Ovary (tissue), 10 donors: Measurements from ENCODE around the gene P2RY6. TPM values are rescaled to one million over a fixed set of nuclear protein-coding genes. Genes with fewer than 3 reads are reported as not detected.
A peak's percentile ranks its signal among the peaks of the same experiment; 100 is the strongest.

Experiments used
- DNase-seq, 5 donors: peaks; one replicate each; pipeline ENCODE4 v3.0.0-alpha.2; 2019 to 2020
- H3K27ac ChIP-seq, 2 donors: fragments of 200-600 bp; one replicate each; pipeline versions ENCODE4 v1.5.1 to v1.8.0; 2019 to 2022
- H3K27me3 ChIP-seq: fragments of 200-600 bp; one replicate; pipeline ENCODE4 v1.8.0; 2022
- H3K36me3 ChIP-seq: fragments of 200-600 bp; sonication (generic); one replicate; pipeline ENCODE4 v1.5.1; 2019
- H3K4me1 ChIP-seq: one replicate; pipeline ENCODE4 v1.8.1; 2013; ENCODE audit warnings: mild to moderate bottlenecking, moderate library complexity; ENCODE audit not compliant: insufficient read depth
- H3K4me3 ChIP-seq: fragments of 200-600 bp; sonication (generic); one replicate; pipeline ENCODE4 v1.5.1; 2017
- H3K9me3 ChIP-seq, 2 donors: fragments of 200-600 bp in 1 of 2; sonication (generic) in 1 of 2; one replicate each; pipeline versions ENCODE4 v1.5.1 to v1.8.1; 2013 to 2019; ENCODE audit warnings: mild to moderate bottlenecking in 1 of 2, moderate library complexity in 1 of 2
- EP300 ChIP-seq: sonication (generic); formaldehyde crosslinking; IDR thresholded peaks from one replicate; pipeline ENCODE4 v1.6.1; 2017; ENCODE audit warnings: antibody characterized with exemption
- POLR2A ChIP-seq: fragments of 450-650 bp; IDR thresholded peaks from one replicate; pipeline ENCODE4 v1.6.1; 2017; ENCODE audit warnings: antibody characterized with exemption, mild to moderate bottlenecking, moderate library complexity
- WGBS, 3 donors: extraction: QIAGEN DNeasy Blood & Tissue Kit in 1 of 3; methylation state at CpG; one replicate each; pipeline versions ENCODE4 v1.1.5 to v1.1.7; 2013 to 2017; 5-methylcytosine and 5-hydroxymethylcytosine counted together
- intact Hi-C, 4 donors: fragments of 100-400 bp; cut with DNase I; formaldehyde crosslinking; loops; one replicate each; pipeline versions ENCODE4 v1.11.0 to v1.15.1; 2022 to 2023
- long read RNA-seq, 3 donors: library from polyadenylated mRNA in 2 of 3; unstranded in 2 of 3; transcript quantifications; one replicate each; pipeline ENCODE4 v2.0.0 and lab custom pipeline, GENCODE V29; 2021 to 2026
- polyA plus RNA-seq, 2 donors: library from polyadenylated mRNA; stranded (reverse); fragments of 200-250 nt in 1 of 2; fragments of 350-450 nt in 1 of 2; fragmentation: Illumina TruSeq in 1 of 2; extraction: RNeasy Lipid Tissue Mini Kit (QIAGEN cat#74804) in 1 of 2; gene quantifications; one replicate each; pipeline ENCODE4 v1.2.3, GENCODE V29; 2013 to 2014
- total RNA-seq, 7 donors: library from RNA; depleted of rRNA in 2 of 7; stranded (reverse); fragments of >200 nt in 2 of 7; fragmentation: NEBNext Ultra II Directional in 3 of 7; extraction: Animal tissue kit (Norgen Biotek cat#: 25700) in 3 of 7; gene quantifications; one replicate each; pipeline versions ENCODE4 v1.1.0 to v1.2.4, GENCODE V29; 2016 to 2023
- TF ChIP-seq, protein P1 (sequence below), 3 donors: fragments of 450-650 bp in 2 of 3; fragments of 200-600 bp in 1 of 3; IDR thresholded peaks; one replicate each; pipeline versions ENCODE4 v1.5.1 to v1.8.0; 2016 to 2022; ENCODE audit warnings: antibody characterized with exemption in 3 of 3, mild to moderate bottlenecking in 1 of 3
- donor health status: DM: no; HTN: no; CAD: no; lungs with moderate emphysema.
- donor health status: DM: no; HTN: no; CAD: no.
- donor health status: Bipolar disorder and iron deficiency.
- donor health status: DM: yes; HTN: yes; CAD: no.
- donor health status: DM: no; HTN: no; CAD: no.
- donor health status: DM: yes; HTN: yes; CAD: no.

The P2RY6 gene, protein sequence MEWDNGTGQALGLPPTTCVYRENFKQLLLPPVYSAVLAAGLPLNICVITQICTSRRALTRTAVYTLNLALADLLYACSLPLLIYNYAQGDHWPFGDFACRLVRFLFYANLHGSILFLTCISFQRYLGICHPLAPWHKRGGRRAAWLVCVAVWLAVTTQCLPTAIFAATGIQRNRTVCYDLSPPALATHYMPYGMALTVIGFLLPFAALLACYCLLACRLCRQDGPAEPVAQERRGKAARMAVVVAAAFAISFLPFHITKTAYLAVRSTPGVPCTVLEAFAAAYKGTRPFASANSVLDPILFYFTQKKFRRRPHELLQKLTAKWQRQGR
- total RNA-seq = 1 to 10 TPM in 2 of 7 donors, under 1 TPM in 4, not detected in 1; 0.23 to 1.4 (median 0.62) TPM
- polyA plus RNA-seq = under 1 TPM; 0.57 to 0.79 TPM
- long read RNA-seq, donor 1, partial matches to known transcripts = 1 of 2 reads
- long read RNA-seq, donor 1, other reads (novel, unspliced or antisense) = 1 of 2 reads
- long read RNA-seq, donor 2, partial matches to known transcripts = 0 of 1 reads
- long read RNA-seq, donor 2, other reads (novel, unspliced or antisense) = 0 of 1 reads
- long read RNA-seq, donor 3, partial matches to known transcripts = 0 of 1 reads
- long read RNA-seq, donor 3, other reads (novel, unspliced or antisense) = 1 of 1 reads

GRCh38 chr11:73271936-73272679, at the start of gene P2RY6:
Gene P2RY6 (plus strand): TSS chr11:73272338. CDS start chr11:73296519, 24,181 bp downstream.
- intact Hi-C loops = no loop called here

GRCh38 chr11:73223998-73224730, 48.0 kb upstream of the P2RY6 start:
- intact Hi-C loops = no loop called here
- peak in 1 of 5 donors; percentile 19 for DNase-seq
- H3K27me3 ChIP-seq = no peaks in the 10 kb centered on the region
- H3K36me3 ChIP-seq = no peaks in the 10 kb centered on the region
- H3K4me1 ChIP-seq = no peaks in the 10 kb centered on the region
- H3K27ac ChIP-seq = no peak overlapping the region
- TF ChIP-seq POLR2A = no peak
- TF ChIP-seq, protein P1, sequence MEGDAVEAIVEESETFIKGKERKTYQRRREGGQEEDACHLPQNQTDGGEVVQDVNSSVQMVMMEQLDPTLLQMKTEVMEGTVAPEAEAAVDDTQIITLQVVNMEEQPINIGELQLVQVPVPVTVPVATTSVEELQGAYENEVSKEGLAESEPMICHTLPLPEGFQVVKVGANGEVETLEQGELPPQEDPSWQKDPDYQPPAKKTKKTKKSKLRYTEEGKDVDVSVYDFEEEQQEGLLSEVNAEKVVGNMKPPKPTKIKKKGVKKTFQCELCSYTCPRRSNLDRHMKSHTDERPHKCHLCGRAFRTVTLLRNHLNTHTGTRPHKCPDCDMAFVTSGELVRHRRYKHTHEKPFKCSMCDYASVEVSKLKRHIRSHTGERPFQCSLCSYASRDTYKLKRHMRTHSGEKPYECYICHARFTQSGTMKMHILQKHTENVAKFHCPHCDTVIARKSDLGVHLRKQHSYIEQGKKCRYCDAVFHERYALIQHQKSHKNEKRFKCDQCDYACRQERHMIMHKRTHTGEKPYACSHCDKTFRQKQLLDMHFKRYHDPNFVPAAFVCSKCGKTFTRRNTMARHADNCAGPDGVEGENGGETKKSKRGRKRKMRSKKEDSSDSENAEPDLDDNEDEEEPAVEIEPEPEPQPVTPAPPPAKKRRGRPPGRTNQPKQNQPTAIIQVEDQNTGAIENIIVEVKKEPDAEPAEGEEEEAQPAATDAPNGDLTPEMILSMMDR (IDR thresholded peaks at IDR 0.05) = no peak
- TF ChIP-seq EP300 = no peak
- H3K9me3 ChIP-seq = no peaks in the 10 kb centered on the region
- H3K4me3 ChIP-seq = no peak overlapping the region
- WGBS, 3 donors = 80 to 86% (median 83%) methylated on average over 10 of the region's 10 CpGs

More at GRCh38 chr11:73271936-73272679, at the start of gene P2RY6:
- H3K9me3 ChIP-seq = no peaks in the 10 kb centered on the region
- H3K36me3 ChIP-seq = no peaks in the 10 kb centered on the region
- no peaks in the 10 kb centered on the region for H3K27me3 ChIP-seq
- no peaks in the 10 kb centered on the region for H3K4me1 ChIP-seq
- no peak for DNase-seq
- 86 to 91% (median 87%) methylated on average over 17 of the region's 17 CpGs for WGBS, 3 donors
- TF ChIP-seq POLR2A (no peak), EP300 (no peak)
- TF ChIP-seq, protein P1 (IDR thresholded peaks at IDR 0.05) = no peak
- H3K27ac ChIP-seq = no peak within 1 kb of the TSS
- no peak within 1 kb of the TSS for H3K4me3 ChIP-seq

DNA sequence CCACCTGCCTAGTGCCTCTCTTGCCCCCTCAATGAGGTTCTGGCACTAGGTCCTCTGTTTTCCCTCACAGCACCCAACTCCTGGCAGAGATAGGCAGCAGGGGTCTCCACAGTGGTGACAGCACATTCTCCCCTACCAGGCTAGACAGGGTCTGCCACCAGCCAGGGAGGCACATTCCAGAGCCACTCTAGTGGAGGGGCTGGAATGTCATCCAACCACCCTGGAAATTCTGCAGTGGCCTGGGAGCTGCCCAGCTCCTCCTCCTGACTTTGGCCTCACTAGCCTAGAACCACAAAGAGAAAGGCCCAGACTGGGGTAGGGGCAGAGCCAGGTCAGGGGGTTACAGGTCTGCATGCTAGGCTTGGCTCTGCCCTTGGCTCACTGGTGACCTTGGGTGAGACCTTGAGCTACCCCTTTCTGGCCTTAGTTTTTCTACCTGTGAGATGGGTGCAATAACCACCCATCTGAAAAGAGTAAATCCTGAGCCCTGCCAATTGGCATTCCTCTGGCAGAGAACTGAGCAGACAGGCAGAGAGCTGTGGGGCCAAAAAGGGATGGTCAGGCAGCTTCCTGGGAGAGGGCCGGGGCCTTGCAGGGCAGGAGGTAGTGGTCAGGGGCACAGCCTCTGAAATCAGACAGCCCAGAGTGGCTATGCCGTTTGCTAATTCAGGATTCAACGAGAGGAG, 47.0 kb upstream of the P2RY6 start:
- Histone ChIP-seq H3K4me1 (no peaks in the 10 kb centered on the region), H3K9me3 (no peaks in the 10 kb centered on the region), H3K27ac (no peak overlapping the region), H3K4me3 (no peak overlapping the region), H3K36me3 (no peaks in the 10 kb centered on the region), H3K27me3 (no peaks in the 10 kb centered on the region)
- peak in 2 of 5 donors; percentile 2 to 21 for DNase-seq
- 64 to 79% (median 66%) methylated on average over 3 of the region's 3 CpGs for whole genome bisulfite sequencing, 3 donors
- intact Hi-C loops = no loop called here
- TF ChIP-seq EP300 (no peak), POLR2A (no peak)
- TF ChIP-seq, protein P1 (IDR thresholded peaks at IDR 0.05) = no peak
